GM20000 (cell line): ENCODE results near the gene ITGA7.
A peak's percentile ranks its signal among the peaks of the same experiment; 100 is the strongest.

Experiments
- DNase-seq: peaks from one replicate; pipeline ENCODE4 v3.0.0; 2012; ENCODE audit warnings: low spot score
- CTCF ChIP-seq: IDR thresholded peaks from 2 replicates; pipeline ENCODE4 v1.5.1; 2012; ENCODE audit warnings: mild to moderate bottlenecking, control low read depth; ENCODE audit errors: extremely low read depth, missing control alignments

ITGA7 gene

GRCh38 chr12:55737581-55738122, 29.9 kb upstream of the ITGA7 start:
- no peak for DNase-seq

GRCh38 chr12:55736780-55737580, 29.3 kb upstream of the ITGA7 start:
- TF ChIP-seq CTCF = peak; percentile 81
- DNase-seq = peak; percentile 63

More at GRCh38 chr12:55737581-55738122, 29.9 kb upstream of the ITGA7 start:
- TF ChIP-seq CTCF = no peak

GRCh38 chr12:55736076-55736475, 28.4 kb upstream of the ITGA7 start:
- no peak for DNase-seq
- no peak for TF ChIP-seq CTCF

- TF ChIP-seq CTCF = no peak
- DNase-seq = no peak
These were observed 26.9 kb upstream of the ITGA7 start for GRCh38 chr12:55734595-55734994.

GRCh38 chr12:55733858-55734257, 26.2 kb upstream of the ITGA7 start:
- no peak for TF ChIP-seq CTCF
- DNase-seq = no peak

- no peak for DNase-seq
- no peak for TF ChIP-seq CTCF
These were observed 25.4 kb upstream of the ITGA7 start for GRCh38 chr12:55733021-55733555.

- DNase-seq = no peak
- TF ChIP-seq CTCF = no peak
These were observed 24.6 kb upstream of the ITGA7 start for GRCh38 chr12:55732288-55732687.
